Glomerular endothelial cell (primary cell): ENCODE results near the gene FAAP20. TPM values are rescaled to one million over a fixed set of nuclear protein-coding genes. Genes with fewer than 3 reads are reported as not detected.

Source experiments
- DNase-seq: peaks from one replicate; pipeline ENCODE4 v3.0.0-alpha.2; 2011; ENCODE audit warnings: low read depth, low spot score; ENCODE audit errors: extremely low read depth
- total RNA-seq: library from RNA; depleted of rRNA; stranded (reverse); fragments of >200 nt; gene quantifications from 2 replicates; pipeline ENCODE4 v1.2.3, GENCODE V29; 2015

Gene FAAP20
- total RNA-seq, 1 donor from 2014 or later: 56.9 TPM

- DNase-seq: no peak
Observed at GRCh38 chr1:2180297-2181245, 14.0 kb downstream of the FAAP20 start.

DNA sequence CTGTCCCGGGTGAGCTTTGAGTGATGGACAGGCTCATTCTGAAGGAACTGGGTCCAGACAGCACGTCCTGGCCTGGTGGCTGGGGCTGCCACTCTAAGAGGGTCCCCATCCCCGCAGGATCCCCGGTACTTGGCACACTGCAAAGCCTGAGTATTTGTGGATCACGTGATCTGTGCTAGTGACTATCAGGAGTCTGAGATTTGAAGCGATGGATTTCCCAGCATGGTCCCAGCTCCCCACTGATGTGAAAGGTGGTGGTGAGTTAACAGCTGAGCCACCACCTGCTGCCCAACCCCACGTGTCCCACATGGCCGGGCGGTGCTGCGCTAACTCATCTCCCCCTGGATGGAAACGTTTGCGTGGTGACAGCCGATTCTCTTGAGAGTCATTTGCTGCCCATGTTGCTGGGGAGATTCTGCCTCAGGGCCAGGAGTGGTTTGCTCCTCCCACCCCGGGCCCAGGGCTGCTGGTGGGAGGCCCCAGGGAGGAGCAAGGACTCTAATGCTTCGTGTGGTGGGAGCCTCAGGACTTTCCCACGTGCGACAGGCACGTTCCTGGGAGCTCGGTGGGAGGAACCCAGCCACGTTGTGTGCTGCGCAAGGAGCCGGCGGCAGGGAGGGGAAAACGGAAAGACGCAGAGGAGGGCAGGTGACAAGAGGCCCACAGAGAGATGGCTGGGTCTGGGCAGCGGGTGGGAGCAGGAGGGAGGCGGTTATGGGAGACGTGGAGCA lies 15.1 kb downstream of the FAAP20 start:
- DNase-seq: no peak

GRCh38 chr1:2178875-2179274 lies 15.7 kb downstream of the FAAP20 start:
- DNase-seq: no peak

DNA sequence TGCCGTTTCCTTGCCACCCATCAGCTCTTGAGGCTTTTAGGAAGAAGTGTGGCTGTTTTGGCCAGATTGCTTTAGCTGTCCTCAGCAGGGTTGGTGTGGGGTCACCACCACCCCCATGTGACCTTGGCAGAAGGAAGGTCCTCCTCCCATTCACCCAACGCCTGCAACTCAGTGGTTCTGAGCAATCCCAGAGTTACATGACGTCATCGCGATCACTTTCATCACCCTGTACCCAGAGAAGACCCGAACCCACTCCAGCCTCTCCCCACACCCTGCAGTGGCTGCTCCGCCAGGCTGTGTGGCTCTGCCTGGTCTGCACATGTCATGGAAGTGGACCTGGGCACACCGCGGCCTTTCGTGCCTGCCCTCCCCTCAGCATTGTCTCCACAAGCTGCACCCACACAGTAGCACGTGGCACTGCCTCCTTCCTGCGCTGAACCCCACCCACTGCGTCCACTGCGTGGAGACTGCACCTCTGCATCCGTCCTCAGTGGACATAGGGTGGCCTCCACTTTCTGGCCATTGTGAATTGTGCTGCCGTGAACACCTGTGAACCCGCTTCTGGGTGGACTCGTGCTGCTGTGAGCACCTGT lies 16.5 kb downstream of the FAAP20 start:
- DNase-seq: no peak

DNA sequence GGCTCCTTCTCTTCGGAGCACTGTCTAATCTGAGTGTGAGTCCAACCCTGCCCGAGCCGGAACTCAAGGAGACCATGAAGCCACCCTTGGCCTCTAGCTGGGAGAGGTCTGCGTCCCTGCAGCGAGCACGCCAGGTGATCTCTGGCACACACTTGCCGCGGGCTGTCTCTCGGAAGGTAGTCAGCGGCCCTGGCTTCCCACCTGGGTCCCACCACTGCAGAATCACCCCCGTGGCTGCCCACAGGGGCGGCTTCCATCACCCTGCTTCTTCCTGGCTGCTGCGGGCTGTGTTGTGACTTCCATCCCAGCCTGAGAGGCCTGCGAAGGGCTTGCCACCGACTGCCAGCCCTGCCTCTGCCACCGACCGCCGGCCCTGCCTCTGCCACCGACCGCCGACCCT lies 17.0 kb downstream of the FAAP20 start:
- DNase-seq: no peak

GRCh38 chr1:2176615-2177014 lies 18.0 kb downstream of the FAAP20 start:
- no peak for DNase-seq

- DNase-seq: no peak
Observed at GRCh38 chr1:2175681-2176454, 18.7 kb downstream of the FAAP20 start.

DNA sequence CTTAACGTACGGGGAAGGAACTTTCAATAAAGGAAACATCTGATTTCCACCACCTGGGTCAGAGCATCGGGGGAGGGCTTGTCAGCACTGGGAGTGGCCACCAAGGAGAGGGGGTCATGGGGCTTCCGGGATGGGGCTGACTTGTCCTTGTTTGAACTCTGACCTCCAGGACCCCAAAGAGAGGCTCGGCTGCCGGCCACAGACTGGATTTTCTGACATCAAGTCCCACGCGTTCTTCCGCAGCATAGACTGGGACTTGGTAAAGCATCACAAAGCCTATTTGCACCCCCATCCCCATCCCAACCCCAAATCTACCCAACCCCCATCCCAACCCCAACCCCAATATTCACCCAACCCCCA lies 19.5 kb downstream of the FAAP20 start:
- DNase-seq: no peak

DNA sequence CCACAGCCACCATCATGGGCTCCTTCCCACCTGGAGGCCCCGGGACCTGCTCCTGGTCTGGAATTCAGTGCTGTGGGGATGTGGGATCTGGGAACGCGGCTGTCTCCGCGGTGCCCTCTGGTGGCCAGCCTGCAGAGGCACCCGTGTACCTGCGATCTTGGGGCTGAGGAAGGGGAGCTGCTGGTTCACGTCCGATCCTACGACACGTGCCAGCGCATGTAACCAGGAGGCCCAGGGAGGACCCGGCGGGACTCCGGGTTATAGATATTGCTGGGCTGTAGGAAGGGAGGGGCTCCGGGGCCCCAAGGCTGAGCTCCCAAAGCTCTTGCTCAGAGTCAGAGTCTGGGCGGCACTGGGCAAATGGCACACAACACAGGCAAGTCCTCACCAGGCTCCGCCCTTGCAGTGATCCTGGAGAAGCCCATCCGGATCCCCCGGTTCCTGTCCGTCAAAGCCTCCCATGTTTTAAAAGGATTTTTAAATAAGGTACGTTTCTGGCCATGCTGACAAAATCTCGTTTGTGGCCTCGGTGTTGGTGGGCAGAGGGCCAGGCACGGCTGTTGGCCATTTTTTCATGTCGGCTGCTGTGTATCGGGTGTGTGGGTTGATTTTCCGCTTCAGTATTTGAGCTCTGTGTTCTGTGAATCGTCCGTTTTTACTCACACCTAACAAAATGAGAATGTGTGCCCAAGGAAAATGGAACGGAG lies 20.1 kb downstream of the FAAP20 start:
- DNase-seq: no peak

DNA sequence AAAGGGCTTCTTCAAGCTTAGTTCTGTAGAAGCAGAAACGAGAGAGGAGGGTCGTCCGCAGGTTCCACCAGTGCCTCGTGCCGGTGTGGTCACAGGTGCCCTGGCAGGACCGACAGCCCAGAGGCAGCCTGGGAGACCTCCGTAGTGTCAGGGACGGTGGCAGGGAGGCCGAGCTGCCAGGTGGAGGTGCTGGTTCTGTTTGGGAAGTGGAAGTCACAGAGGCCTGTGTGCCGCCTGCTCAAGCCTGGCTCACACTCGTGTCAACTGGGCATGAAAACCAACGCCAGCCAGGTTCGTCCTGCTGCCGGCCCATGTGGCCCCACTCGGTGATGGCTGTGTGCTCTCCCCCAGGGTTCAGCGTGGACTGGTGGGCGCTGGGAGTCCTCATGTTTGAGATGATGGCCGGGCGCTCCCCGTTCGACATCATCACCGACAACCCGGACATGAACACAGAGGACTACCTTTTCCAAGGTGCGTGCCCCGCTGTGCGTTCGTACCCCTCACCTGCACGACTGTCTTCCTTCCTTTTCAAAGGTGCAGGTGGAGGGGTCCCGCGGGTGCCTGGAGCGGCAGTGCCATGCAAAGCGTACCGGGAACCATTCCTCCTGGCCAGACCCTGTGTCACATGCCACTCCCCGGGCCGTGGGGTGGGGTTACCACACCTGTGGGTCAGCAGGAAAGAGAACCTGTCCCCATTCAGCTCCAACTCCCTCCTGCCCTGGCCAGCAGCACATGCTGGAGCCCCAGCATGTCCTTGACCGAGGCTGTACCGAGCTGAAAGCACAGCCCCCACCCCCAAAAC lies 20.8 kb downstream of the FAAP20 start:
- DNase-seq: no peak

GRCh38 chr1:2172551-2173146 lies 21.9 kb downstream of the FAAP20 start:
- no peak for DNase-seq

- DNase-seq: no peak
Observed at GRCh38 chr1:2172012-2172411, 22.6 kb downstream of the FAAP20 start.

GRCh38 chr1:2170211-2170610 lies 24.4 kb downstream of the FAAP20 start:
- DNase-seq: no peak

DNA sequence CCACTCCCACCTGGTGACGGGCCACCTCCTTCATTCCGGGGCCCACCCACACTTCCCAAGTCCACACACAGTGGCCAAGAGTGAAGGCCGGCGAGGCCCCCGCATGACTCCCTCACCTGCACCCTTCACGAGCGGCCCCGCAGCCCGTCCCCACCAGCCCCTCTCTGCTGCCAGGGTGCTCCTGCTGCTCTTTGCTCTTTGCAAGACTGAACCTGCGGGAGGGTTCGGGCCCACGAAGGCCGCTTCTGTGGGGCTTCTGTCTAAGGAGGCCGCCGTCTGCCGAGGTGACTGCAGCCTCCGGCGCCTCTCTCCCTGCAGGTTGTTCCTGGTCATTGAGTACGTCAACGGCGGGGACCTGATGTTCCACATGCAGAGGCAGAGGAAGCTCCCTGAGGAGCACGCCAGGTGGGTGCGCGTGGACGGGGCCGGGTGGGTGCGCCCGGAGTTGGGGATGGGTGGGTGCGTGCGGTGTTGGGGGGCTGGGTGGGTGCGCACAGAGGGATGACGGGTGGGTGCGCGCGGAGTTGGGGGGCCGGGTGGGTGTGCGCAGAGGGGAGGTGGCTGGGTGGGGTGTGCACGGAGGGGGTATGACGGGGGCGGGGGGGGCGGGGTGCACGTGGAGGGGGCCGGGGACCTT lies 25.3 kb downstream of the FAAP20 start:
- no peak for DNase-seq

DNA sequence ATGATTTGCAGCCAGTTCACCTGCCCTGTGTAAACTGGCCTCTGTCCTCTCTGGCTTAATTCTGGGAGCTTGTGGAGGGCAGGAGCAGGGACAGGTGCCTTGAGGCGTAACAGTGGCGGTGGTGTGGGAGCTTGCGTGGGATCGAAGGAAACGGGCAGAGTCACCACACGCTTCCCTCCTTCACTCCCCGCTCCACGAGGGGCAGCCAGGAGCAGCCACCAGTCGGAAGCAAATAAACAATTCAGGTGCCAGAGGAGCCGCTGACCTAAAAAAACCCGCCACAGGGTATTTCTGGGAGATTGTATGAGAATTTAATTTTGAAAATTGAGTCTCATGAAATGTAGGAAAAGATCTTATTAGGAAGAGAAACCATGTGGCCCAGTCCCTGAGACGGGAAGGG lies 26.0 kb downstream of the FAAP20 start:
- no peak for DNase-seq

- DNase-seq: no peak
Observed at GRCh38 chr1:2168090-2168489, 26.5 kb downstream of the FAAP20 start.

DNA sequence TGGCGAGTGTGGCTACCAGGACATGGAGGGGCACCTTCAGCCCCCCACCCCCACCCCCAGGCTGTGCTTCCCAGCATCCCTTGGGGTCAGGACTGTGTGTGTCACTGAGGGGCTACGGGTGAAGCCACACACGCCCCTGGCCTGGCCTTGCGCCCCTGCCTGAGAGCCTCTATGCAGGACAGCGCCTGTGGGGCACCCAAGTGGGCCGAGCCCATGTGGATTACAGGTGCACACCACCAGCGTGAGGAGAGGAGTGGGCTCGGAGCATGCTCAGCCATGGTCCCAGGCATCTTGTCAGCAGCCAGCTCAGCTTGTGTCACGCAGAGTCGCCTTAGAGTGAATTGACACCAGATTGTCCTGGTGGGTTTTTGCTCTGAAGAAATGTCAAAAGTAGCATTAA lies 27.9 kb downstream of the FAAP20 start:
- DNase-seq: no peak

DNA sequence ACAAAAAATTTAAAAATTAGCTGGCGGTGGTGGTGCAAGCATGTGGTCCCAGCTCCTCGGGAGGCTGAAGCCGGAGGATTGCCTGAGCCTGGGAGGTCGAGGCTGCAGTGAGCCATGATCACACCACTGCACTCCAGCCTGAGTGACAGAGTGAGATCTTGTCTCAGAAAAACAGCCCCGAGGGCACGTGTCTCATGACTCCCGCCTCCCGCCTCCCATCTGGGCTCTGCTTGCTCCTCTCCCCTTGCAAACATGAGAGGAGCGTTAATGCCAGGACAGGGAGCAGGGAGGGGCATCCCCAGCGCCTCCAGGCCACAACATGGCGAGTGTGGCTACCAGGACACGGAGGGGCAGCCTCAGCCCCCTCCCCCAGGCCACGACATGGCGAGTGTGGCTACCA lies 28.3 kb downstream of the FAAP20 start:
- DNase-seq: no peak

DNA sequence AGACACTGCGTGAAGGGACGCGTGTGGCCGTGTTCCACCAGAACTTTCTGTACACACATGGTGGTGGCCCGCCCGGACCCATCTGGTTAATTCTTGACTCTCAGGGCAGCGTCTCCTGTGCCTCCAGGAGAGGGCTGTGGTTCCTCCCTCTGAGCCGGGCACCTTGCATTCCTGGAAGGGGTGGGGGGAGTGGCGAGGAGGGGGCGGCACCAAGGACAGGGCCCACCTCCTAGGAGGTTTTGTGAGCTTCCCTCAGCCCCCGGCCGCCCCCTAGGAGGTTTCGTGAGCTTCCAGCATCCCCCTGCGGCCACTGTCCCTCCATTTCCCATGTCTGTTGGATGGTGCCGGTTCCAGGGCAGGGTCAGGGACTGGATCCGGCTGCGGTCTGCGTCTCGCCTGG lies 28.9 kb downstream of the FAAP20 start:
- no peak for DNase-seq
